ENCODE measurements around the gene VGLL4.

- TF ChIP-seq CTCF (conservative IDR thresholded peaks at IDR 0.05; ENCODE audit: low read depth, low read length) (no peak), CEBPB (IDR thresholded peaks at IDR 0.05; ENCODE audit: low read depth, low read length) (no peak), RAD21 (IDR thresholded peaks at IDR 0.05; ENCODE audit: low read length) (no peak), POLR2A (IDR thresholded peaks at IDR 0.05; ENCODE audit: low read depth, low read length) (no peak)
Observed at GRCh38 chr3:11680509-11680908, 36.8 kb upstream of the VGLL4 start.

Measured in IMR-90 (cell line).